Parathyroid adenoma (tissue), 2 donors: Measurements from ENCODE around the gene SORCS3.

Experiments
- H2AFZ ChIP-seq: fragments of 300-600 bp; sonication (generic); one replicate; pipeline ENCODE4 v1.7.0; 2017; ENCODE audit warnings: antibody characterized with exemption, mild to moderate bottlenecking
- H3K27ac ChIP-seq: fragments of 300-600 bp; sonication (generic); one replicate; pipeline ENCODE4 v1.7.0; 2017
- H3K27me3 ChIP-seq: fragments of 300-600 bp; sonication (generic); one replicate; pipeline ENCODE4 v1.7.0; 2017; ENCODE audit warnings: low read length; ENCODE audit not compliant: control insufficient read depth, insufficient read depth
- H3K36me3 ChIP-seq: fragments of 300-600 bp; sonication (generic); one replicate; pipeline ENCODE4 v1.7.0; 2017; ENCODE audit warnings: low read length; ENCODE audit not compliant: control insufficient read depth, insufficient read depth
- H3K4me1 ChIP-seq: fragments of 300-600 bp; sonication (generic); one replicate; pipeline ENCODE4 v1.7.0; 2017; ENCODE audit warnings: control low read depth
- H3K4me2 ChIP-seq: fragments of 300-600 bp; sonication (generic); one replicate; pipeline ENCODE4 v1.7.0; 2017; ENCODE audit warnings: low read length
- H3K4me3 ChIP-seq: fragments of 300-600 bp; sonication (generic); one replicate; pipeline ENCODE4 v1.7.0; 2017; ENCODE audit warnings: low read depth, low read length
- H3K79me2 ChIP-seq: fragments of 300-600 bp; sonication (generic); one replicate; pipeline ENCODE4 v1.7.0; 2017; ENCODE audit warnings: control low read depth
- H3K9ac ChIP-seq: fragments of 300-600 bp; sonication (generic); one replicate; pipeline ENCODE4 v1.7.0; 2017; ENCODE audit warnings: mild to moderate bottlenecking
- H3K9me3 ChIP-seq: fragments of 300-600 bp; sonication (generic); one replicate; pipeline ENCODE4 v1.7.0; 2017; ENCODE audit warnings: low read length; ENCODE audit not compliant: control insufficient read depth
- CTCF ChIP-seq: fragments of 300-600 bp; sonication (generic); IDR thresholded peaks from one replicate; pipeline ENCODE4 v1.7.0; 2017; ENCODE audit warnings: antibody characterized with exemption, mild to moderate bottlenecking
- donor health status: primary hyperparathyroidism.

The SORCS3 gene

GRCh38 chr10:104922810-104923209 is 281.7 kb downstream of the SORCS3 start:
- H3K4me2 ChIP-seq, result no peak overlapping the region
- TF ChIP-seq CTCF, result no peak

GRCh38 chr10:104923501-104923900 is 282.4 kb downstream of the SORCS3 start:
- Histone ChIP-seq H2AFZ (no peak overlapping the region), H3K4me3 (no peak overlapping the region), H3K36me3 (no peaks in the 10 kb centered on the region), H3K9me3 (no peaks in the 10 kb centered on the region), H3K9ac (no peak overlapping the region), H3K79me2 (no peaks in the 10 kb centered on the region), H3K4me1 (no peaks in the 10 kb centered on the region), H3K27me3 (no peaks in the 10 kb centered on the region), H3K4me2 (no peak overlapping the region), H3K27ac (no peak overlapping the region)
- no peak for TF ChIP-seq CTCF

More at GRCh38 chr10:104922810-104923209, 281.7 kb downstream of the SORCS3 start:
- Histone ChIP-seq H3K36me3 (no peaks in the 10 kb centered on the region), H3K27me3 (no peaks in the 10 kb centered on the region), H2AFZ (no peak overlapping the region), H3K4me3 (no peak overlapping the region), H3K9ac (no peak overlapping the region), H3K27ac (no peak overlapping the region), H3K79me2 (no peaks in the 10 kb centered on the region), H3K4me1 (no peaks in the 10 kb centered on the region), H3K9me3 (no peaks in the 10 kb centered on the region)

GRCh38 chr10:104924101-104924795 is 283.2 kb downstream of the SORCS3 start:
- H3K9me3 ChIP-seq, result no peaks in the 10 kb centered on the region
- no peak overlapping the region for H3K4me3 ChIP-seq
- H3K27ac ChIP-seq, result no peak overlapping the region
- TF ChIP-seq CTCF, result no peak
- H3K79me2 ChIP-seq, result no peaks in the 10 kb centered on the region
- H3K36me3 ChIP-seq, result no peaks in the 10 kb centered on the region
- H2AFZ ChIP-seq, result no peak overlapping the region
- H3K9ac ChIP-seq, result no peak overlapping the region
- no peaks in the 10 kb centered on the region for H3K27me3 ChIP-seq
- no peaks in the 10 kb centered on the region for H3K4me1 ChIP-seq
- no peak overlapping the region for H3K4me2 ChIP-seq

GRCh38 chr10:104925232-104925851 is 284.3 kb downstream of the SORCS3 start:
- TF ChIP-seq CTCF, result peak; percentile 41
- Histone ChIP-seq H3K36me3 (no peaks in the 10 kb centered on the region), H3K27me3 (no peaks in the 10 kb centered on the region), H3K27ac (no peak overlapping the region), H3K9ac (no peak overlapping the region), H3K4me1 (no peaks in the 10 kb centered on the region), H3K4me2 (no peak overlapping the region), H3K79me2 (no peaks in the 10 kb centered on the region), H3K4me3 (no peak overlapping the region), H2AFZ (no peak overlapping the region), H3K9me3 (no peaks in the 10 kb centered on the region)

GRCh38 chr10:104928734-104929133 is 287.6 kb downstream of the SORCS3 start:
- no peaks in the 10 kb centered on the region for H3K36me3 ChIP-seq
- no peak overlapping the region for H3K4me2 ChIP-seq
- no peak for TF ChIP-seq CTCF
- H3K79me2 ChIP-seq, result no peaks in the 10 kb centered on the region
- no peaks in the 10 kb centered on the region for H3K9me3 ChIP-seq
- H3K27me3 ChIP-seq, result no peaks in the 10 kb centered on the region
- H3K27ac ChIP-seq, result no peak overlapping the region
- no peak overlapping the region for H3K9ac ChIP-seq
- no peaks in the 10 kb centered on the region for H3K4me1 ChIP-seq
- H3K4me3 ChIP-seq, result no peak overlapping the region
- no peak overlapping the region for H2AFZ ChIP-seq
